ENCODE measurements around the gene FBP2. TPM values are rescaled to one million over a fixed set of nuclear protein-coding genes. Genes with fewer than 3 reads are reported as not detected.
"Not testable (repeated sequence)": the region's sequence is repeated elsewhere in the genome, so short reads cannot be mapped to it uniquely, and the experiment has no call there.

Gene FBP2
- total RNA-seq, 2 donors from 2014 or later, result not detected

- 96% methylated on average over 8 of the region's 8 CpGs for WGBS, 2 experiments (ENCODE audit: insufficient coverage in 1 of 2, insufficient read length in 1 of 2)
Measured at GRCh38 chr9:94591876-94592275, 1.7 kb downstream of the FBP2 start.

GRCh38 chr9:94591046-94591545, 2.5 kb downstream of the FBP2 start:
- not testable (repeated sequence) for H3K27ac Mint-ChIP-seq; H3K9ac ChIP-seq (ENCODE audit: extremely low read depth, low read length, poor library complexity, severe bottlenecking); H3K4me3 Mint-ChIP-seq; H3K36me3 ChIP-seq (ENCODE audit: control insufficient read depth, insufficient read depth, low read length); H3K9me3 ChIP-seq (ENCODE audit: control insufficient read depth, low read length); H3K4me3 ChIP-seq (ENCODE audit: low read length); H3K27ac ChIP-seq (ENCODE audit: low read depth, low read length); DNase-seq; H3K27me3 ChIP-seq (ENCODE audit: control insufficient read depth, insufficient read depth, low read length, poor library complexity, severe bottlenecking); H3K9me3 Mint-ChIP-seq; H3K36me3 Mint-ChIP-seq (ENCODE audit: low read depth); H3K4me1 ChIP-seq (ENCODE audit: control insufficient read depth, insufficient read depth, low read length)
- peaks cover 21% of the 10 kb centered on the region for H3K27me3 Mint-ChIP-seq (ENCODE audit: insufficient read depth)
- WGBS, 2 experiments (ENCODE audit: insufficient coverage in 1 of 2, insufficient read length in 1 of 2), result 94 to 98% methylated on average over 12 to 28 of the region's 38 CpGs
- H3K4me1 Mint-ChIP-seq, result peaks cover 11% of the 10 kb centered on the region

More at GRCh38 chr9:94591876-94592275, 1.7 kb downstream of the FBP2 start:
- no peak for DNase-seq
- H3K9ac ChIP-seq (ENCODE audit: extremely low read depth, low read length, poor library complexity, severe bottlenecking), result no peak overlapping the region
- Mint-ChIP-seq H3K27ac (no peak overlapping the region), H3K9me3 (no peaks in the 10 kb centered on the region), H3K27me3 (ENCODE audit: insufficient read depth) (peaks cover 22% of the 10 kb centered on the region), H3K4me1 (peaks cover 11% of the 10 kb centered on the region), H3K4me3 (no peak overlapping the region), H3K36me3 (ENCODE audit: low read depth) (no peaks in the 10 kb centered on the region)
- no peaks in the 10 kb centered on the region for H3K9me3 ChIP-seq (ENCODE audit: control insufficient read depth, low read length)
- H3K36me3 ChIP-seq (ENCODE audit: control insufficient read depth, insufficient read depth, low read length), result no peaks in the 10 kb centered on the region
- no peak overlapping the region for H3K27ac ChIP-seq (ENCODE audit: low read depth, low read length)
- peaks cover 5% of the 10 kb centered on the region for H3K4me1 ChIP-seq (ENCODE audit: control insufficient read depth, insufficient read depth, low read length)
- H3K4me3 ChIP-seq (ENCODE audit: low read length), result no peak overlapping the region
- no peak for TF ChIP-seq CTCF (conservative IDR thresholded peaks at IDR 0.05)
- no peaks in the 10 kb centered on the region for H3K27me3 ChIP-seq (ENCODE audit: control insufficient read depth, insufficient read depth, low read length, poor library complexity, severe bottlenecking)

GRCh38 chr9:94588681-94589080, 4.9 kb downstream of the FBP2 start:
- H3K27me3 Mint-ChIP-seq (ENCODE audit: insufficient read depth), result peaks cover 18% of the 10 kb centered on the region
- Histone ChIP-seq H3K36me3 (ENCODE audit: control insufficient read depth, insufficient read depth, low read length) (no peaks in the 10 kb centered on the region), H3K27me3 (ENCODE audit: control insufficient read depth, insufficient read depth, low read length, poor library complexity, severe bottlenecking) (no peaks in the 10 kb centered on the region), H3K9ac (ENCODE audit: extremely low read depth, low read length, poor library complexity, severe bottlenecking) (no peak overlapping the region), H3K4me1 (ENCODE audit: control insufficient read depth, insufficient read depth, low read length) (peaks cover 3% of the 10 kb centered on the region), H3K4me3 (ENCODE audit: low read length) (no peak overlapping the region), H3K9me3 (ENCODE audit: control insufficient read depth, low read length) (no peaks in the 10 kb centered on the region), H3K27ac (ENCODE audit: low read depth, low read length) (no peak overlapping the region)
- no peak for TF ChIP-seq CTCF (conservative IDR thresholded peaks at IDR 0.05)
- H3K4me1 Mint-ChIP-seq, result peaks cover 7% of the 10 kb centered on the region
- DNase-seq, result no peak
- no peaks in the 10 kb centered on the region for H3K9me3 Mint-ChIP-seq
- H3K4me3 Mint-ChIP-seq, result no peak overlapping the region
- no peaks in the 10 kb centered on the region for H3K36me3 Mint-ChIP-seq (ENCODE audit: low read depth)
- WGBS, 2 experiments (ENCODE audit: insufficient coverage in 1 of 2, insufficient read length in 1 of 2), result 93 to 96% methylated on average over 7 to 9 of the region's 9 CpGs
- no peak overlapping the region for H3K27ac Mint-ChIP-seq

- H3K9me3 ChIP-seq (ENCODE audit: control insufficient read depth, low read length), result no peaks in the 10 kb centered on the region
- no peak for TF ChIP-seq CTCF (conservative IDR thresholded peaks at IDR 0.05)
- no peaks in the 10 kb centered on the region for H3K4me1 ChIP-seq (ENCODE audit: control insufficient read depth, insufficient read depth, low read length)
- peaks cover 16% of the 10 kb centered on the region for H3K27me3 Mint-ChIP-seq (ENCODE audit: insufficient read depth)
- H3K9ac ChIP-seq (ENCODE audit: extremely low read depth, low read length, poor library complexity, severe bottlenecking), result no peak overlapping the region
- H3K4me3 Mint-ChIP-seq, result no peak overlapping the region
- no peak overlapping the region for H3K27ac ChIP-seq (ENCODE audit: low read depth, low read length)
- no peaks in the 10 kb centered on the region for H3K9me3 Mint-ChIP-seq
- H3K27me3 ChIP-seq (ENCODE audit: control insufficient read depth, insufficient read depth, low read length, poor library complexity, severe bottlenecking), result no peaks in the 10 kb centered on the region
- H3K4me3 ChIP-seq (ENCODE audit: low read length), result no peak overlapping the region
- DNase-seq, result no peak
- H3K4me1 Mint-ChIP-seq, result peaks cover 3% of the 10 kb centered on the region
- WGBS, 2 experiments (ENCODE audit: insufficient coverage in 1 of 2, insufficient read length in 1 of 2), result 88 to 96% methylated on average over 8 to 9 of the region's 9 CpGs
- H3K36me3 ChIP-seq (ENCODE audit: control insufficient read depth, insufficient read depth, low read length), result no peaks in the 10 kb centered on the region
- H3K27ac Mint-ChIP-seq, result no peak overlapping the region
- no peaks in the 10 kb centered on the region for H3K36me3 Mint-ChIP-seq (ENCODE audit: low read depth)
Measured at GRCh38 chr9:94586814-94587213, 6.8 kb downstream of the FBP2 start.
